MCF 10A (cell line): ENCODE results near the gene SLC7A9. TPM values are rescaled to one million over a fixed set of nuclear protein-coding genes. Genes with fewer than 3 reads are reported as not detected.
A peak's percentile ranks its signal among the peaks of the same experiment; 100 is the strongest.

Source experiments
- BruUV-seq: library from RNA; stranded (reverse); fragments of 400-500 nt; replicated peaks from 2 replicates; lab custom pipeline; 2021; lab: Mats Ljungman, UMichigan
- CTCF ChIA-PET: fragments of 300-600 bp; sonication (Branson Sonifier 250); formaldehyde crosslinking; extraction: SDS; loops from one replicate; lab custom pipeline; 2021; ENCODE audit warnings: antibody characterized with exemption, inconsistent platforms; lab: Yijun Ruan, JAX
- POLR2A ChIA-PET: fragments of 300-600, 350-650 bp; sonication (Branson Sonifier 250); formaldehyde crosslinking; extraction: SDS; loops from one replicate; lab custom pipeline; 2020; ENCODE audit warnings: antibody characterized with exemption, inconsistent platforms; lab: Yijun Ruan, JAX
- DNase-seq: peaks from one replicate; pipeline ENCODE4 v3.0.0-alpha.2; 2018; ENCODE audit not compliant: unreplicated experiment
- H3K27ac Mint-ChIP-seq: one replicate; pipeline ENCODE4 v1.8.0; 2022; ENCODE audit warnings: mild to moderate bottlenecking, low read depth, mixed read lengths; ENCODE audit not compliant: unreplicated experiment
- H3K27me3 Mint-ChIP-seq: one replicate; pipeline ENCODE4 v1.8.0; 2022; ENCODE audit warnings: mixed read lengths; ENCODE audit not compliant: insufficient read depth, unreplicated experiment
- H3K36me3 Mint-ChIP-seq: one replicate; pipeline ENCODE4 v1.8.0; 2022; ENCODE audit warnings: mild to moderate bottlenecking, moderate library complexity, mixed read lengths; ENCODE audit not compliant: insufficient read depth, unreplicated experiment
- H3K4me1 Mint-ChIP-seq: one replicate; pipeline ENCODE4 v1.8.0; 2022; ENCODE audit warnings: mixed read lengths; ENCODE audit not compliant: insufficient read depth, unreplicated experiment
- H3K4me3 Mint-ChIP-seq: one replicate; pipeline ENCODE4 v1.8.0; 2022; ENCODE audit warnings: mild to moderate bottlenecking, moderate library complexity, mixed read lengths; ENCODE audit not compliant: unreplicated experiment
- H3K9me3 Mint-ChIP-seq: one replicate; pipeline ENCODE4 v1.8.0; 2022; ENCODE audit warnings: mixed read lengths; ENCODE audit not compliant: unreplicated experiment
- CTCF ChIP-seq: fragments of 200-600 bp; IDR thresholded peaks from one replicate; pipeline ENCODE4 v1.8.0; 2022; ENCODE audit warnings: antibody characterized with exemption, mild to moderate bottlenecking; ENCODE audit not compliant: unreplicated experiment
- intact Hi-C: fragments of 100-400 bp; cut with micrococcal nuclease; formaldehyde crosslinking; loops from 2 replicates; pipeline ENCODE4 v1.14.1; 2022
- total RNA-seq: library from RNA; stranded (reverse); gene quantifications from 2 replicates; pipeline ENCODE4 v1.2.3, GENCODE V29; 2022

The SLC7A9 gene
- total RNA-seq, 1 experiment from 2014 or later = not detected

- DNase-seq = no peak
- Mint-ChIP-seq H3K4me1 (no peaks in the 10 kb centered on the region), H3K27me3 (no peaks in the 10 kb centered on the region), H3K36me3 (no peaks in the 10 kb centered on the region), H3K27ac (no peak overlapping the region), H3K9me3 (no peaks in the 10 kb centered on the region), H3K4me3 (no peak overlapping the region)
- BruUV-seq = no TSS peak
- ChIA-PET CTCF (no interaction called here), POLR2A (no interaction called here)
- TF ChIP-seq CTCF = no peak
- intact Hi-C loops = no loop called here
These were observed 38.0 kb downstream of the SLC7A9 start for GRCh38 chr19:32831611-32832010.

GRCh38 chr19:32830231-32831014, 39.1 kb downstream of the SLC7A9 start:
- no peak overlapping the region for H3K4me3 Mint-ChIP-seq
- DNase-seq = peak; percentile 54
- POLR2A ChIA-PET = no interaction called here

GRCh38 chr19:32829345-32829896, 40.1 kb downstream of the SLC7A9 start:
- Mint-ChIP-seq H3K27me3 (peaks cover 8% of the 10 kb centered on the region), H3K4me3 (no peak overlapping the region), H3K36me3 (no peaks in the 10 kb centered on the region), H3K4me1 (no peaks in the 10 kb centered on the region), H3K27ac (no peak overlapping the region), H3K9me3 (no peaks in the 10 kb centered on the region)
- CTCF ChIA-PET = interaction anchor here (1.0 to 1.3 kb wide), 2 partner anchors 9 to 82 kb away, joined by 3 read pairs; no protein-coding TSS in a partner anchor
- no peak for DNase-seq
- no peak for TF ChIP-seq CTCF
- intact Hi-C loops = no loop called here
- BruUV-seq = no TSS peak
- POLR2A ChIA-PET = no interaction called here

More at GRCh38 chr19:32830231-32831014, 39.1 kb downstream of the SLC7A9 start:
- H3K27me3 Mint-ChIP-seq = no peaks in the 10 kb centered on the region
- H3K36me3 Mint-ChIP-seq = no peaks in the 10 kb centered on the region
- no peak overlapping the region for H3K27ac Mint-ChIP-seq
- H3K9me3 Mint-ChIP-seq = no peaks in the 10 kb centered on the region
- intact Hi-C loops = no loop called here
- CTCF ChIA-PET = interaction anchor here (0.7 to 1.0 kb wide), 2 partner anchors 83 to 121 kb away, joined by 3 read pairs; no protein-coding TSS in a partner anchor
- no peak for TF ChIP-seq CTCF
- no TSS peak for BruUV-seq
- no peaks in the 10 kb centered on the region for H3K4me1 Mint-ChIP-seq

GRCh38 chr19:32828643-32829344, 40.8 kb downstream of the SLC7A9 start:
- intact Hi-C loops = no loop called here
- no peak for DNase-seq
- BruUV-seq = no TSS peak
- H3K4me3 Mint-ChIP-seq = no peak overlapping the region
- H3K36me3 Mint-ChIP-seq = no peaks in the 10 kb centered on the region
- no peak for TF ChIP-seq CTCF
- peaks cover 8% of the 10 kb centered on the region for H3K27me3 Mint-ChIP-seq
- POLR2A ChIA-PET = no interaction called here
- no peaks in the 10 kb centered on the region for H3K4me1 Mint-ChIP-seq
- no peaks in the 10 kb centered on the region for H3K9me3 Mint-ChIP-seq
- no peak overlapping the region for H3K27ac Mint-ChIP-seq
- CTCF ChIA-PET = interaction anchor here (1.3 kb wide), 1 partner anchor 9 kb away, joined by 3 read pairs; no protein-coding TSS in a partner anchor
